Measurements from ENCODE around the gene ZNF423.
A peak's percentile ranks its signal among the peaks of the same experiment; 100 is the strongest.

Gene ZNF423

DNA sequence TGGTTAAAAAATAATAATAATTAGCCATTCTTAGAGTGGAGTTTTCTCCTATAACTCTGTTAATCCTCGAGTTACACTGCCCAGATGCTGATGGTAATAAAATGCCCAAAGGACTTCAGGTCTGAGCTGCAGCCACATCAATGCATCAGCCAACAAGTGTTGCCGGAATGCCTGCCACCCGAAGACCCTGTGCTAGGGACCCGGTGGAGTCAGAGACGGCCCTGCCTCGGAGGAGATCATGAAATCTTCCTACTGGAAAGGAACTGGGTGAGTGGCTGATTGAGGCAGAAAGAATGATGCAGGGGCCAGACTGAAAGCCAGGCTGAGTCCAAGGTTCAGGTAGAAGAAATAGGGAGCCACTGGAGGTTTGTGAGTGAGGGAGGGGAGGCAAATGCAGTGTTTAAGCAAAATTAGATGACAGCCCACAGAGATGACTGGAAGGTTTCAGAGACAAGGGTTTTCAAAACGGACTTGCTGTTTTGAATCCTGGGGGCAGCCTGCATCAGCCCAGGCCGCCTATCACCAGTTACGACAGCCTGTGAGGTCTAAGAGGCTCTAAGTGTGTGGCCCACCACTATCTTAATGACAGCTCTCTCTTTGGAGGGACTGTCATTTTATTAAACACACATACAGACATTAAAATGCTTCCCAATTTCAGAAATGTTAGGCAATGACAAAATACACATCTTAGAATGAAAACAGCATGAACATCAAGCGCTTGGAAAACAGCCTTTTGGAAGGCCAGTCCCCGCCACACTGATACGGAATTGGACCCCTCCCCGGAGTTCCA lies 100.0 kb downstream of the ZNF423 start:
- Histone ChIP-seq H3K27me3 (ENCODE audit: control insufficient read depth, insufficient read depth, low read length, poor library complexity, severe bottlenecking) (no peaks in the 10 kb centered on the region), H3K9me3 (ENCODE audit: control insufficient read depth, low read length) (no peaks in the 10 kb centered on the region), H3K36me3 (ENCODE audit: control insufficient read depth, insufficient read depth, low read length) (no peaks in the 10 kb centered on the region), H3K4me1 (ENCODE audit: control insufficient read depth, insufficient read depth, low read length) (peaks cover 25% of the 10 kb centered on the region), H3K4me3 (ENCODE audit: insufficient read depth, low read depth, low read length) (no peak overlapping the region), H3K27ac (ENCODE audit: insufficient read depth, low read depth, low read length, poor library complexity, severe bottlenecking) (no peak overlapping the region)
- 64% methylated on average over 13 of the region's 13 CpGs for WGBS, 2 experiments

DNA sequence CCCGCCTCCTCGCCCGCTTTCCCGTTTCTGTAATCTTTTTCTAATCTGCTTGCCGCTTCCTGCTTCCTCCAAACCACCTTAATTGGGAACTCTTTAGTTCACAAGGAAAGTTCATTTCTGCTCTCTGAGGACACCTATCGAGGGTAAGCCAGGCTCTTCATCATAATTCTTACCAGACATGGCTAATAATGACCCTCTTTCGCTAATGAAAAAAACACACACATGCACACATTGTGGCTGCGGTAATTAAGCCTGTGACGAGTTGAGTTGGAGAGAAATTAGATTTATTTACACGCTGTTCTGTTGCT lies 100.6 kb downstream of the ZNF423 start:
- Histone ChIP-seq H3K9me3 (ENCODE audit: control insufficient read depth, low read length) (no peaks in the 10 kb centered on the region), H3K4me3 (ENCODE audit: insufficient read depth, low read depth, low read length) (no peak overlapping the region), H3K36me3 (ENCODE audit: control insufficient read depth, insufficient read depth, low read length) (no peaks in the 10 kb centered on the region), H3K4me1 (ENCODE audit: control insufficient read depth, insufficient read depth, low read length) (peaks cover 32% of the 10 kb centered on the region), H3K27me3 (ENCODE audit: control insufficient read depth, insufficient read depth, low read length, poor library complexity, severe bottlenecking) (no peaks in the 10 kb centered on the region), H3K27ac (ENCODE audit: insufficient read depth, low read depth, low read length, poor library complexity, severe bottlenecking) (peak overlapping the region; percentile 39)
- 8 to 10% methylated on average over 10 of the region's 10 CpGs for WGBS, 2 experiments

DNA sequence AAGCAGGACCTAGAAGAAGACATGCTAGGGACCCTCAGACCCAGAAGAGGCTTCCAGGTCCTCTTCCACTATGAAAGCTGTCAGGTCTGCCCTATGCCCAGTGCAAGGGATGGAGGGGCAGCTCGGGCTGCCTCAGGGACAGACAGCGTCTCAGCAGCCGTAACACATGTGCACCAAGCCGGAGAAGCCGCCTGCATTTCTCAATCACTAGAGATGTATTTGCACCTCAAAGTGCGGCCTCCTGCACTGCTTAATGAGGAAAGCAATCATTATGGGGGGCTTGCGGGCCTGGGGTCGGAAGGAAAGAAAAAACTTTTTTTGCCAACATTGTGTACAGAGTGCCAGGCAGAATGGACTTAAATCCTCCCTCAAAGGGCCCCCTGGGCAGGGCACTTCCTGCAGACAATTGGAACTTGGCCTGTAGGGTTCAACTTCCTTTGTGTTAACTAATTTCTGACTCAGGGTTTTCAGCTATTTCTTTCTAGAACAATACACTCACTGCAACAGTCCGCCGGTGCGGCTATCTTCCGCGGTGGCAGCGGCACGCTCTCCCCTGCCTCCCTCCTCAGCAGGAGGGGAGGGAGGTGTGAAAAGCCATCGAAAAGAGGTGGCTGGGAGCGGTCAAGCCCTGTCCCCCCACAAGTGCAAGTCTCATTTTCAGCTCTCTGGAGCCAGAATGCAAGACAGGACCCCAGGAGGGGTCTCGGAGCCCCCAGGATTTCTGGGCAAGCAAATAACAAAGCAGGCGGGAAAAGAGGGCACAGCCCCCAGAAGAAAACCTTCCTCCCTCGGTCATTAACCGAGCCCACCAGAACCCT lies 101.2 kb downstream of the ZNF423 start:
- H3K36me3 ChIP-seq (ENCODE audit: control insufficient read depth, insufficient read depth, low read length), result no peaks in the 10 kb centered on the region
- H3K9me3 ChIP-seq (ENCODE audit: control insufficient read depth, low read length), result no peaks in the 10 kb centered on the region
- H3K27me3 ChIP-seq (ENCODE audit: control insufficient read depth, insufficient read depth, low read length, poor library complexity, severe bottlenecking), result no peaks in the 10 kb centered on the region
- H3K4me1 ChIP-seq (ENCODE audit: control insufficient read depth, insufficient read depth, low read length), result peaks cover 35% of the 10 kb centered on the region
- H3K4me3 ChIP-seq (ENCODE audit: insufficient read depth, low read depth, low read length), result no peak overlapping the region
- peak overlapping the region; percentile 39 for H3K27ac ChIP-seq (ENCODE audit: insufficient read depth, low read depth, low read length, poor library complexity, severe bottlenecking)
- WGBS, 2 experiments, result 14 to 16% methylated on average over 21 of the region's 21 CpGs

DNA sequence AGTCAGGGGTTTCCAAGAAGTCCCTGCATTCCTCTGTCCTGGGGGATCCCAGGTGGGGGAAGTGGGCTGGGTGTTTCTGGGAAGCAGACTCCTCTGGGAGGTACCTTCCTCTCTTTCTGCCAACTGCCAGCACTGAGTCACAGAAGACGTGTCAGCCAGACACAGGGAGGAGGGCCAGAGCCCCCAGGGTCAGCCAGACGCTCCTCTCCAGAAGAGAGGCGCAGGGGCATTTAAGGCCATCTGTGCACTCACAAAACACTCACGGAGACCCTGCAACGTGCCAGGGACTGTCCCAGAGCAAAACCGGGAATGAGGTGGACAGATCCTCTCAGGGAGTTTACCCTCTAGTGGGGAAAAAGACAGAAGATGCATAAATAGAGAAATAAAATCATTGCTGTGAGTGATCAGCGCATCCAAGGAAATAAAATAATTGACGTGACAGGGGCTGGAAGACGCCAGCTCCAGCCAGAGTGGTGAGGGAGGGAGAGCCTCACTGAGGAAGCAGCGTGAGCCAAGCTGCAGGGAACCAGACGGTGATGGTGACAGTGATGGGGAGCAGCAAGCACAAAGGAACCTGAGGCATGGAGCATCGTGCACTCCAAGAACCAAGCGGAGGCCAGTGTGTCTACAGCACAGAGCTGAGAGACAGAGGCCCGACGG lies 105.4 kb downstream of the ZNF423 start:
- Histone ChIP-seq H3K4me1 (ENCODE audit: control insufficient read depth, insufficient read depth, low read length) (peaks cover 37% of the 10 kb centered on the region), H3K4me3 (ENCODE audit: insufficient read depth, low read depth, low read length) (no peak overlapping the region), H3K36me3 (ENCODE audit: control insufficient read depth, insufficient read depth, low read length) (no peaks in the 10 kb centered on the region), H3K27me3 (ENCODE audit: control insufficient read depth, insufficient read depth, low read length, poor library complexity, severe bottlenecking) (no peaks in the 10 kb centered on the region), H3K9me3 (ENCODE audit: control insufficient read depth, low read length) (no peaks in the 10 kb centered on the region), H3K27ac (ENCODE audit: insufficient read depth, low read depth, low read length, poor library complexity, severe bottlenecking) (no peak overlapping the region)
- 68 to 74% methylated on average over 15 of the region's 15 CpGs for WGBS, 2 experiments

DNA sequence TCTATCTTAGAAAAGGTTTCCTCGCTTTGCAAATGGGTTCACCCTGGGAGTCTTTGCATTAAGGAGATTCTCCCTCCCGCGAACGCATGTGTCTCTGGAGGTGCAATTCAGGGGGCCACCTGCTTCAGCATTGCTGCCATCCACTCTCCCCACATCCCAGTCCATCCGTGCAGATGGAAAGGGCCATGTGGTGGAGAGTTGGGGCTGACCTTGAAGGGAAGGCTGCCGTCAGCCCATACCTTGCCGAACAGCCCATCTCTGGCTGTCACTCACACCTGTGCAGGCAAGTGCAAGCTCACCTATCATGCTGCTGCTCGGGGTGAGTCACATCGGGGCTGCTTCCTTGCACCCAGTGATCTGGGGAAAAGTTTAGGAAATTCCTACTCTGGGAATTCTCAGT lies 106.1 kb downstream of the ZNF423 start:
- peaks cover 34% of the 10 kb centered on the region for H3K4me1 ChIP-seq (ENCODE audit: control insufficient read depth, insufficient read depth, low read length)
- no peaks in the 10 kb centered on the region for H3K27me3 ChIP-seq (ENCODE audit: control insufficient read depth, insufficient read depth, low read length, poor library complexity, severe bottlenecking)
- H3K27ac ChIP-seq (ENCODE audit: insufficient read depth, low read depth, low read length, poor library complexity, severe bottlenecking), result no peak overlapping the region
- H3K4me3 ChIP-seq (ENCODE audit: insufficient read depth, low read depth, low read length), result no peak overlapping the region
- no peaks in the 10 kb centered on the region for H3K36me3 ChIP-seq (ENCODE audit: control insufficient read depth, insufficient read depth, low read length)
- H3K9me3 ChIP-seq (ENCODE audit: control insufficient read depth, low read length), result no peaks in the 10 kb centered on the region
- 50 to 51% methylated on average over 9 of the region's 9 CpGs for WGBS, 2 experiments

DNA sequence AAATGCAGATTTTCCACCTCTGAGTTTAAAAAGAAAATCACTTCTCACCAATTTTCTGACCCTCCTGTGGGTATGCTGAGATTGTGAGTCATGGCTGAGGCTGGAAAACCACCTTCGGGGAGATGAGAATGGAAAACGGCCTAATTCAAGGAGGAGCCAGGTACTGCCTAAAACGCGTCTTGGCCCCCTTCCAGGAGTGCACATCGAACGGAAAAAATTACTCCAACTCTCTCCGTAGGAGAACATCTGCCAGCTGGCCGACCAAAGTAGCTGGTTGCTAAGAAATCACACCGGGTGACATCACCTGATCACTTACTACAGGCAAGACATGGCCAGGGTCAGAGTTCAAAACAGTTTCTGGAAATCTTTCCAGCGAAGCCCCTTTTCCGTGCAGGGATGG lies 107.6 kb downstream of the ZNF423 start:
- H3K9me3 ChIP-seq (ENCODE audit: control insufficient read depth, low read length), result no peaks in the 10 kb centered on the region
- no peaks in the 10 kb centered on the region for H3K36me3 ChIP-seq (ENCODE audit: control insufficient read depth, insufficient read depth, low read length)
- WGBS, 2 experiments, result 92 to 95% methylated on average over 11 of the region's 11 CpGs
- H3K4me1 ChIP-seq (ENCODE audit: control insufficient read depth, insufficient read depth, low read length), result peaks cover 44% of the 10 kb centered on the region
- no peak overlapping the region for H3K27ac ChIP-seq (ENCODE audit: insufficient read depth, low read depth, low read length, poor library complexity, severe bottlenecking)
- no peak overlapping the region for H3K4me3 ChIP-seq (ENCODE audit: insufficient read depth, low read depth, low read length)
- H3K27me3 ChIP-seq (ENCODE audit: control insufficient read depth, insufficient read depth, low read length, poor library complexity, severe bottlenecking), result no peaks in the 10 kb centered on the region

DNA sequence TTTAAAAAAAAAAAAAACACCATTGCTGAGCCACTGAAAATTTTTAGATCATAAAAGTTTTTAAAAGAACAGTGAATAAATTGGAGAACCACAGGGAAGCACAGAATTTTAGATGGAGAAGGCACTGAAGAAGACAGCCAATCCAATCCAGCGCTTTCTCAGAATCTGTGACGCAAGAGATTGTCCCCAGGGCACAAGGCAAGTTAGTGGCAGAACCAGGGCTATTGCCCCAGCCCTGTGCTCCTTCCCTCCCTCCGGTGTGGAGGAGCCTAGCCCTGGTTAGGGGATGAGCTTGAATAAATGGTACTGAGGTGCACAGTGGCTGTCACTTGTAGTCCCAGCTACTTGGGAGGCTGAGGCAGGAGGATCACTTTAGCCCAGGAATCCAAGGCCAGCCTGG lies 108.3 kb downstream of the ZNF423 start:
- no peaks in the 10 kb centered on the region for H3K9me3 ChIP-seq (ENCODE audit: control insufficient read depth, low read length)
- 91 to 96% methylated on average over 3 of the region's 3 CpGs for WGBS, 2 experiments
- H3K27ac ChIP-seq (ENCODE audit: insufficient read depth, low read depth, low read length, poor library complexity, severe bottlenecking), result no peak overlapping the region
- no peaks in the 10 kb centered on the region for H3K36me3 ChIP-seq (ENCODE audit: control insufficient read depth, insufficient read depth, low read length)
- H3K4me1 ChIP-seq (ENCODE audit: control insufficient read depth, insufficient read depth, low read length), result peaks cover 51% of the 10 kb centered on the region
- H3K27me3 ChIP-seq (ENCODE audit: control insufficient read depth, insufficient read depth, low read length, poor library complexity, severe bottlenecking), result no peaks in the 10 kb centered on the region
- no peak overlapping the region for H3K4me3 ChIP-seq (ENCODE audit: insufficient read depth, low read depth, low read length)

DNA sequence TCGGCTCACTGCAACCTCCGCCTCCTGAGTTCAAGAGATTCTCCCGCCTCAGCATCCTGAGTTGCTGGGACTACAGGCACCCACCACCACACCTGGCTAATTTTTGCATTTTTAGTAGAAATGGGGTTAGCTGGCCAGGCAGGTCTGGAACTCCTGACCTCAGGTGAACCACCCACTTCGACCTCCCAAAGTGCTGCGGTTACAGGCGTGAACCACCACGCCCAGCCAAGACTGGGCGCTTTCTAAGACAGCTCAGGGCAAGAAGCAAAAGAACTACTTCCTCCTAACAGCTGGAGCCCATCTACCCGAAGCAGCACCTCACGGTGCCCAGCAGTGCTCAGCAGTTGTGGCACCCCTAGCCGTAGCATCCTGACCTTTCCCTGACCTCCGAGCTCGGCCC lies 109.4 kb downstream of the ZNF423 start:
- no peaks in the 10 kb centered on the region for H3K9me3 ChIP-seq (ENCODE audit: control insufficient read depth, low read length)
- H3K36me3 ChIP-seq (ENCODE audit: control insufficient read depth, insufficient read depth, low read length), result no peaks in the 10 kb centered on the region
- H3K27ac ChIP-seq (ENCODE audit: insufficient read depth, low read depth, low read length, poor library complexity, severe bottlenecking), result no peak overlapping the region
- H3K27me3 ChIP-seq (ENCODE audit: control insufficient read depth, insufficient read depth, low read length, poor library complexity, severe bottlenecking), result no peaks in the 10 kb centered on the region
- 90 to 92% methylated on average over 13 of the region's 13 CpGs for WGBS, 2 experiments
- H3K4me1 ChIP-seq (ENCODE audit: control insufficient read depth, insufficient read depth, low read length), result peaks cover 53% of the 10 kb centered on the region
- H3K4me3 ChIP-seq (ENCODE audit: insufficient read depth, low read depth, low read length), result no peak overlapping the region

DNA sequence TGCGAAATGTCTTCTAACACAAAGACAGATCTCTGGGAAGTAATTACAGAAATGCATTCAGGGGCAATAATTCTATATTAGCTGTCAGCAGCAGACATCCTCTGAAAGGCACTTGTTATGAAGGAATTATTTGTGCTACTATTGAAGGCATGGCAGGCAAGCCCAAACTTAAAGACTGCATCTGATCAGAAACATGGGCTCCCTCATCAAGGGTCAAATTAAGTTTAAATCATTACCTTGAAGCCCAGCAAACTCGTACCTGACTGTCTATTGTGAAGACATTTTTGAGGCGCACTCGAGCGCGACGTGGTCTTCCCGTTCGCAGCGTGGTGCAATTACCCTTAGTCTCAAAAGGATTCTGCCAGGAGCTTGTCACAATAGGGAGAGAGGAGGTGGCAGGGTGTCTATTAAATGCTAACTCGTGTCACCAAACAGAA lies 110.6 kb downstream of the ZNF423 start:
- H3K27me3 ChIP-seq (ENCODE audit: control insufficient read depth, insufficient read depth, low read length, poor library complexity, severe bottlenecking), result no peaks in the 10 kb centered on the region
- no peaks in the 10 kb centered on the region for H3K9me3 ChIP-seq (ENCODE audit: control insufficient read depth, low read length)
- no peaks in the 10 kb centered on the region for H3K36me3 ChIP-seq (ENCODE audit: control insufficient read depth, insufficient read depth, low read length)
- no peak overlapping the region for H3K4me3 ChIP-seq (ENCODE audit: insufficient read depth, low read depth, low read length)
- peaks cover 46% of the 10 kb centered on the region for H3K4me1 ChIP-seq (ENCODE audit: control insufficient read depth, insufficient read depth, low read length)
- no peak overlapping the region for H3K27ac ChIP-seq (ENCODE audit: insufficient read depth, low read depth, low read length, poor library complexity, severe bottlenecking)
- WGBS, 2 experiments, result 91 to 94% methylated on average over 11 of the region's 11 CpGs

Measured in ectodermal cell (in vitro differentiated cells).